HFF-Myc (cell line): ENCODE measurements around the gene SETD3.

Experiments
- DNase-seq: peaks from one replicate; pipeline ENCODE4 v3.0.0-alpha.2; 2011; ENCODE audit warnings: low read depth; ENCODE audit errors: extremely low read depth
- H3K4me3 ChIP-seq: replicated peaks from 2 replicates; pipeline ENCODE4 v1.5.1; 2011; ENCODE audit warnings: low read depth, mild to moderate bottlenecking, control low read depth, low read length
- TF ChIP-seq, protein P1 (sequence below): IDR thresholded peaks from 2 replicates; pipeline ENCODE4 v1.5.1; 2012; ENCODE audit warnings: mild to moderate bottlenecking, low read depth, low read length, control low read depth; ENCODE audit errors: missing control alignments

The SETD3 gene

GRCh38 chr14:99445931-99446330, 34.7 kb downstream of the SETD3 start:
- DNase-seq: no peak
- no peak overlapping the region for H3K4me3 ChIP-seq
- TF ChIP-seq, protein P1, sequence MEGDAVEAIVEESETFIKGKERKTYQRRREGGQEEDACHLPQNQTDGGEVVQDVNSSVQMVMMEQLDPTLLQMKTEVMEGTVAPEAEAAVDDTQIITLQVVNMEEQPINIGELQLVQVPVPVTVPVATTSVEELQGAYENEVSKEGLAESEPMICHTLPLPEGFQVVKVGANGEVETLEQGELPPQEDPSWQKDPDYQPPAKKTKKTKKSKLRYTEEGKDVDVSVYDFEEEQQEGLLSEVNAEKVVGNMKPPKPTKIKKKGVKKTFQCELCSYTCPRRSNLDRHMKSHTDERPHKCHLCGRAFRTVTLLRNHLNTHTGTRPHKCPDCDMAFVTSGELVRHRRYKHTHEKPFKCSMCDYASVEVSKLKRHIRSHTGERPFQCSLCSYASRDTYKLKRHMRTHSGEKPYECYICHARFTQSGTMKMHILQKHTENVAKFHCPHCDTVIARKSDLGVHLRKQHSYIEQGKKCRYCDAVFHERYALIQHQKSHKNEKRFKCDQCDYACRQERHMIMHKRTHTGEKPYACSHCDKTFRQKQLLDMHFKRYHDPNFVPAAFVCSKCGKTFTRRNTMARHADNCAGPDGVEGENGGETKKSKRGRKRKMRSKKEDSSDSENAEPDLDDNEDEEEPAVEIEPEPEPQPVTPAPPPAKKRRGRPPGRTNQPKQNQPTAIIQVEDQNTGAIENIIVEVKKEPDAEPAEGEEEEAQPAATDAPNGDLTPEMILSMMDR: no peak

DNA sequence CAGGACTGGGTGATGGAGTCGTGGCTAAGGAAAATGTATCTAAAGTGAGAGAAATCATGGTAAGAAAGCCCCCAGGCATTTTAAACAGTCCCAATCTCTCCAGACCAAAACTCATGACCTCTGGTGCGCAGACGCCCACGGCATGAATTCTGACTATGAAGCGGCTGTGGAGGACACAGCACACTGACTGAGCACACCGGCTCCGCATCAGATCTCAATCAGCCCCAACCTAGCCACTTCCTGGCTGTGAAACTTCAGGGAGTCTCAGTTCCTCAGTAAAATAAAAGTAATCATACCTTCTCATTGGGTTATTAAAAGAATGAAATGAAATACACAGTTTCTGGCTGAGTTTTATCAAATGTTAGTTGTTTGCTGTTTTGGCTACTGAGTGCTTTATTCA, 38.7 kb downstream of the SETD3 start:
- TF ChIP-seq, protein P1: no peak
- no peak for DNase-seq
- H3K4me3 ChIP-seq: no peak overlapping the region

DNA sequence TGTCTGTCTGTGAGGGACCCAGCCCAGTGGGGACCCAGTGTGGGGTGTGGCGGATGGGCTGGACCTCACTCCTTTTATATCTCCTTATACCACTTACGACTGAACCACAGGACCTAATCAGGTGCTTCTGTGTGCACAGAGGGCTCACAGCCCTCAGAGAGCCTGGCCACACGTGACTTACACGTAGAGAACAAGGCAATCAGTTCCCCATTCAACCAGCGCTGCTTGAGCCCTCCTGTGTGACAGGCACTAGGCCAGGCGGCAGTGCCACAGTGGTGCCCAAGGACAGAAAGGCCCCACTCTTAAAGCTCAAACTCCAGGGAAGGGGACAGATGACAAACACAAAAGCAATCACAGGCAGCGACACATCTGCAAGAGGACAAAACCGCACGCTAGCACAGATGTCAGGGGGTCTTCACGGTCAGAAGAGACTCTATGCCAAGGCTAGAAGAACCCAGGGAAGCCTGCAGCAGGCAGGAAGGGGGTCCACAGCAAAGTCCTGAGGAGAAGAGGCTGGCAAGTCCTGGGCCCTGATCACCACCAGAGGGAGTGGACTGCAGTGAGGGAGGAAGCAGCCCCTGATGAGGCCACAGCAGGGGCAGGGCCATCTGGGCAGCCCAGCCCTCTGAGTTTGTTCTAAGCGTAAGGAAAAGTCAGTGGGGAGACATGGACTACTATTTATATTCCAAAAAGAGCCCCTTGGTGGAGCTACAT, 39.3 kb downstream of the SETD3 start:
- no peak overlapping the region for H3K4me3 ChIP-seq
- TF ChIP-seq, protein P1: no peak
- DNase-seq: no peak

DNA sequence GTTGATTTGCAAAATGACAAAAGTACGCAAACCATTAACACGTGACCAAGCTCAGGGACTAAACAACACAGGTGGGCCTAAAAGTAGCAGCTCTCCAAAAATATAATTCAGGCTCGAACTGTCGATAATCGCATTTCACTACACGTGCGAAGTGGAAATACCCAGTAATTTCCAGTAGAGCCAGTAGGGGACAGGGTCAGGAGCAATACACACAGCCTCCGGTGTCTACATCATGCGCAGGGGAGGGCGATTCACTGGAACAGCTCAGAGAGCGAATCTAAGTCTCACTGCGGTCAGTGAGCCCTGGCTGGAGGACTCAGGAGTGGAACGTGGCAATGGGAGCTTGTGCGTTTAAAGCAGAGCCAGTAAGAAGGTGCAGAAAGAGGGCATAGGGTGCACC, 40.4 kb downstream of the SETD3 start:
- DNase-seq: no peak
- TF ChIP-seq, protein P1: no peak
- no peak overlapping the region for H3K4me3 ChIP-seq

DNA sequence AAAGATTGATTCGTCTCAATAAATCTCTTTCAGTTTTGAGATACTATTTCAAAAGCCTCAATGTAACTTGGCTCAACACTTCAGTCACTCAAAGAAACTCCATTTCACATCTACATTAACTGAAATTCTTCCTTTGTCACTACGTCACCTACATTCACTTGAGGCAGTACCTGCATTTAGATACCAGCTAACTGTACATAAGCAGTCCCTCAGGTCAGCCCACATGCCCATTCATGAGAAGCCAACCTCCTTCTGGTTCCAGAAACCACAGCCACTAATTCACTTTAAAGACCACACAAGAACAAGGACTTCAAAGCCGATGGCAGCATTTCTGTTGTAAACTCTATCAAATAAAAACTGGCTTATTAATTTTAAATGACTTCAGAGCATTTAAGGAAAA, 43.0 kb downstream of the SETD3 start:
- DNase-seq: no peak
- TF ChIP-seq, protein P1: no peak

GRCh38 chr14:99436247-99437180, 44.1 kb downstream of the SETD3 start:
- TF ChIP-seq, protein P1: no peak
- DNase-seq: no peak

More for the DNA sequence above, 43.0 kb downstream of the SETD3 start:
- H3K4me3 ChIP-seq: no peak overlapping the region

More at GRCh38 chr14:99436247-99437180, 44.1 kb downstream of the SETD3 start:
- H3K4me3 ChIP-seq: no peak overlapping the region
